GM08714 (cell line): Measurements from ENCODE around the gene LZTS2.

Experiments
- H3K4me3 ChIP-seq: fragments of 200-500 bp; sonication (Bioruptor generic); 2 replicates; pipeline ENCODE4 v1.5.1; 2014; ENCODE audit warnings: mild to moderate bottlenecking, low read length, inconsistent platforms
- ZNF274 ChIP-seq: IDR thresholded peaks from 2 replicates; pipeline ENCODE4 v1.6.1; 2012; ENCODE audit warnings: mild to moderate bottlenecking, low read depth, low read length

LZTS2 gene

GRCh38 chr10:101050208-101051069, 50.8 kb downstream of the LZTS2 start:
- no peak overlapping the region for H3K4me3 ChIP-seq
- TF ChIP-seq ZNF274, result no peak

DNA sequence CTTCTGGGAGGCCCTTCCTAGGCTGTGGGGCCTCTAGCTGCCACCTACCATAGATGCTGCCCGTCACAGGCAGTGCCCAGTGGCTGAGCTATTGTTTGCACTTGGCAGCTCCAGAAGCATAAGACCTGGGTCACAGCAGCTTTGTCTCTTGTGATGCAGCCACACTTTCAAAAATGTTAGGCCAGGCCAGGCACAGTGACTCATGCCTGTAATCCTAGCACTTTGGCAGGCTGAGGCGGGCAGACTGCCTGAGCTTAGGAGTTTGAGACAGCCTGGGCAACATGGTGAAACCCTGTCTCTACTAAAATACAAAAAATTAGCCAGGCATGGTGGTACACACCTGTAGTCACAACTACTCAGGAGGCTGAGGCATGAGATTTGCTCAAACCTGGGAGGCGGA, 52.7 kb downstream of the LZTS2 start:
- H3K4me3 ChIP-seq, result no peak overlapping the region
- no peak for TF ChIP-seq ZNF274

- no peak overlapping the region for H3K4me3 ChIP-seq
- no peak for TF ChIP-seq ZNF274
Observed at GRCh38 chr10:101053516-101053915, 53.9 kb downstream of the LZTS2 start.

GRCh38 chr10:101054351-101054750, 54.7 kb downstream of the LZTS2 start:
- no peak for TF ChIP-seq ZNF274
- no peak overlapping the region for H3K4me3 ChIP-seq

DNA sequence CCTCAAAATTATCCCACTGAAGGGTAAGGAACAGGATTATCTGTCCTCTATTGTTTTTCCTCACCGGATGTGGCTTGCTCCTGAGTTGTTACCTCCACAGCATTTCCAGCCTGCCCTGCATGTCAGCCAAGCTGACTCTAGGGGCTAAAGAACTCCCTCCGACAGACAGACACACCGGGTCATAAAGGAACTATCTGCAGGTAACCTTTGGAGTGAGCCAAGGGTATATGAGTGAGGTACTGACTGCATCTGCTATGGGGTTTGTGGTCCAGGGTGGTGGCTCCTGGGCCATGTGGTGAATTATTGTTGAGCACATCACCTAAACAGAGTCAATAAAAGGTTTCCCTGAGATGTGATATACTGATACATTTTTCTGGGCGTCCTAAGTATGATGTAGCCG, 55.3 kb downstream of the LZTS2 start:
- no peak for TF ChIP-seq ZNF274
- H3K4me3 ChIP-seq, result no peak overlapping the region

DNA sequence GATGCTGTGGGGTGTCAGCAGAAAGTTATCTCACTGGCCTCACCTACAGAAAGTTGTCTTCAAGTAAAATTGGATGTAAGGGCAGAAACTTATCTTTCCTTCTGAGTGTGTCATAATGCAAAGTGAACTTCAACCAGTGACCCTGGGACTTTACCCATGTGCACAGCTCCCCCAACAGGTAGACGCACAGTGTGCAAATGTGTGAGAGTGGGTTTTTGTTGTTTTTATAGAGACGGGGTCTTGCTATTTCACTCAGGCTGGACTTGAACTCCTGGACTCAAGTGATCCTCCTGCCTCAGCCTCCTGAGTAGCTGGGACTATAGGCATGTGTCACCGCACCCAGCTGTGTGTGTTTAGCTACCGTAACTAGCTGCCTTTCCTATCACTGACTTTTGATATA, 55.8 kb downstream of the LZTS2 start:
- no peak for TF ChIP-seq ZNF274
- H3K4me3 ChIP-seq, result no peak overlapping the region

DNA sequence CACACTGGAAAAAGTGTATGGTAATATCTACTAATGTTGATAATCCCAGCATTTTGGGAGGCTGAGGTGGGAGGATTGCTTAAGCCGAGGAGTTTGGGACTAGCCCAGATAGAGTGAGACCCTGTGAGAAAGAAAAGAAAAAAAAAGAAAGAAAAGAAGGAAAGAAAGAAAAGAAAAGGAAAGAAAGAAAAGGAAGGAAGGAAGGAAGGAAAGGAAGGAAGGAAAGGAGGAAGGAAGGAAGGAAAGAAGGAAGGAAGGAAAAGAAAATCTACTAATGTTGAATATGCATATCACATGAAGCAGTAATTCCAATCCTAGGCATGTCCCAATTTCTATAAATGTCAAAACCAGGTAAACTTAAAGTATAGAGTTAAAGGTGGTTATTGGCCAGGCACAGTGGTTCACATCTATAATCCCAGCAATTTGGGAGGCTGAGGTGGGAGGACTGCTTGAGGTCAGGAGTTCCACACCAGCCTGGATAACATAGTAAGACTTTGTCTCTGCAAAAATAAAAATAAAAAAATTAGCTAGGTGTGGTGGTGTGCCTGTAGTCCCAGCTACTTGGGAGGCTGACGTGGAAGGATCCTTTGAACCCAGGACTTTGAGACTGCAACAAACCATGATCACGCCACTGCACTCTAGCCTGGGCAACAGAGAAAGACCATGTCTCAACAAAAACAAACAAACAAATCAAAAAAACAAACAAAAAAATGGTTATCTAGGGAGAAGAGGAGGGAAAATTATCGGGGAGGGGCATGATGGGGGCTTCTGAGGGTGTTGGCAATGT, 57.0 kb downstream of the LZTS2 start:
- no peak overlapping the region for H3K4me3 ChIP-seq
- no peak for TF ChIP-seq ZNF274
